NCI-H2029 treated with DMSO at 0.1 percent for 48 hours (cell line): ENCODE results near the gene CAMTA1.
"Not testable (repeated sequence)": the region's sequence is repeated elsewhere in the genome, so short reads cannot be mapped to it uniquely, and the experiment has no call there.

ENCODE experiments used
- DNase-seq: peaks from one replicate; lab custom pipeline; 2025; lab: John Stamatoyannopoulos, UW

The CAMTA1 gene

DNA sequence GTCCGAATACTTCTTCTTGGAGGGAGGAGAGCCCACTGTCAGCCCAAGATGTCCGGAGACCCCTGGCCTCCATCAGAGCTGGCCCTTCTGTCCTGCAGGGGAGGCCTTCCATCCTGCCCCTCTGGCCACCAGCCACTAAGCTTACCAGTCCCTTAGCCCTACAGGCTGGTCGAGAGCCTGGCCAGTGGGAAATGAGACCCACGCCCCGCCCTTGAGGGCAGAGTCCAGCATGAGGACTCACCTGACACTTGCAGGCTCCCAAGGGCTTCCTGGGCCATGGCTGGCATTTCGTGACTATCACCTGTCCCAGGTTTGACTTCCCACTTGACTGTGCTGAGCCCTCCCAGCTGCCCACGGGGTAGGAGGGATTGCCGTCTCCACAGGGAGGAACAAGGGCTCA, 624.0 kb downstream of the CAMTA1 start:
- no peak for DNase-seq

GRCh38 chr1:7410156-7410555, 624.9 kb downstream of the CAMTA1 start:
- DNase-seq: no peak

GRCh38 chr1:7417618-7418017, 632.4 kb downstream of the CAMTA1 start:
- not testable (repeated sequence) for DNase-seq

GRCh38 chr1:7418442-7419080, 633.3 kb downstream of the CAMTA1 start:
- no peak for DNase-seq

DNA sequence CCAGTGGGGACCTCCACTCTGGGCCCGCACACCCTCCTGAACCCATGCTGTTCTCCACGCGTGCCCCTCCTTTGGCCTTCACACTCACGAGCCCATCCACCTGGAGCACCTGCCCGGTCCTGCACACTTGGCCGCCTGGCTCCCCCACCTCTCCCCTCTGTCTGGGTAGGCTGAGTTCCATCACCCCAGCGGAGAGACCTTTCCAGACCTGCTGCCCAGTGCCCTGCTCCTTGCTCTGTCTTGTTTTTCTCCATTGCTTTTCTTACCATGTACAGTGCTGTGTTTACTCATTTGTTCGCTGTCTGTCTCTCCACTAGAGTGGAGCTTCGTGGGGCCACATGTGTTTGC, 634.8 kb downstream of the CAMTA1 start:
- DNase-seq: no peak

DNA sequence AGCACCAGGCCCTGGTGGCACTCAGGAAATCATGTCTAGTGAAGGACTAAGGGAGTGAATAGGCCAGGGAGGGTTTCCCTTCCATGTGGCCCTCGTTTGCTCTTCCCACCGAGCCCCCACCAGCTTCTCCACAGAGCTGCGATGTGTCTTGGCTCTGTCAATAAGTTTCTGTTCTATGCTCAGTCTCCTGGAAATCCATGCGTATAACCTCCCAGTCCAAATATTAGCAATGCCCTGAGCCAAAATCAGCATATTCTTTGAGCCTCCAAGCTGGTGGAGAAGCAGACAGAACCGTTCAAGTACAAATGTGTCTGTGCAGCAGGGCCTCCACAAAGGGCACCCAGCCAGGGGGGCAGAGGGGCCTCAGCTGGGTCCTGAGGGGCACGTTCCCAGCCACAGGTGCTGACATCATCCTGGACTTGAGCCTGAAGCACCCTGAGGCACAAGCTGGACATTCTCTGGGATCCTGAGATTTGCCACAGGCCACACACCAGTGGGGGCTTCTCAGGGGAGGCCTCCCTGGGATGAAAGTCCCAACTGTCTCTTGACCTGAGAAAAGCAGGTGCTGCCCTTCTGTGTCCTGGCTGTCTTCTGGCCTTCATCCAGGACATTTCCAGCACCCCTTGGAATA, 635.3 kb downstream of the CAMTA1 start:
- no peak for DNase-seq

DNA sequence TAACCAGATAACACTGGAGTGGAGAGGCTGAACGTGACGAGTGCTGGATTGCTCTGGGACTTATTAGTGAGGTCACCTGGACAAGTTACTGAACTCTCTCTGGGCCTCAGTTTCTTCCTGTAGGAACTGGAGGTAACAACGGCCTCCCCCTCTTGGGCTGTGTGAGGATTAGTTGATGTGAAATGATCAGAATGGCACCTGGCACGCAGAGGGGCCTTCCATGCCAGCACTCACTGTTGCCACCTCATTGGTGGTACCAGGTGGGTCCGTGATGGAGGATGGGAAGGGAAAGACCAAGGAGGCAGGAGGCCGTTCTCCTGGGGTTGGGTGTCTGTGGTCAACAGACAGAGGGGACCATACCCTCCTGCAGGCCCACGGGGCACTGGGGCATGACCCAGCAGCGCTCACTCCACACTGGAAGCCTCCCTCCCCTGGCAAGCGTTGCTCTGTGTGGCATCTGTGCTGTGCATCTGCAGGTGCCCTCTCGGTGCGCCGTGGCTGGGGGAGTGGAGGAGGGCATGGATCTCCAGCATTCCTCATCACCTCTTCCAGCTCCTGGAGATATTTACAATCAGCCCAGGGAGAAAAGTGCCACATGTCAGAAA, 636.3 kb downstream of the CAMTA1 start:
- DNase-seq: no peak

DNA sequence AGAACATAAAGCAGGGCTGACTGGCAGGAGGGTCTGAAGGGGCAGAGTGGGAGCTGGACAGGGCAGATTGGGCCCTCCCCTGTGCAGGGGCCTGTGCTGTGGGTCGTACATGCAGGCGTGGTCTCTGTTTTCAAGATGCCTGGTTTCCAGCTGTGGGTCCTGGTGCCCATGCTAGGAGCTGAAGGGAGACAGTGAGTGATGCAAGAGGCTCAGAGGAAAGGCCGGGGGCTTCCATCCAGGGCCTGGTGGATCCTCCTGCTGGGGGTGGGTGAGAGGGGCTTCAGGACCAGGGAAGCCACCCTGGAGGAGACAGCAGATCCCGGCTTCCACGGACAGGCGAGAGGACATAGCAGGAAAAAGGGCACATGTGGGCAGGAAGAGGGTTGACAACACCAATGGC, 636.8 kb downstream of the CAMTA1 start:
- no peak for DNase-seq

DNA sequence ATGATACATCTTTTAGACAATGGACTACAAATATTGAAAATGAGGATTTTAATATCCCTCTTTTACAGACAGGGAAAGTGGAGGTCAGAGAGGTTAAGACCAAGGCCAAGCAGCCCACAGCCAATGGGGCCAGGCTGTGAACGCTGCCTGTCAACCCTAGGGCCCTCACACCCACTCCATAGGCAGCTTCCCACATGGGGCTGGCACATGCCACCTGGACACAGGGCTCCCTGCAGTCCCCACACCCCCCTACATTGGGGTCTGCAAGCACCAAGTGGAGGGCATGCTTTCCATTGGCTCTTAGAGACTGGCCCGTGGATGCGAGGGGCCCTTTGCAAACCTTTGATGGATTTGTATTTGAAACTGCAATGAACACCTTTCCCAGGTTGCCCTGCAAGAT, 637.3 kb downstream of the CAMTA1 start:
- DNase-seq: no peak

GRCh38 chr1:7422966-7423365, 637.7 kb downstream of the CAMTA1 start:
- no peak for DNase-seq

GRCh38 chr1:7424352-7424890, 639.2 kb downstream of the CAMTA1 start:
- no peak for DNase-seq

GRCh38 chr1:7425229-7425628, 640.0 kb downstream of the CAMTA1 start:
- no peak for DNase-seq

DNA sequence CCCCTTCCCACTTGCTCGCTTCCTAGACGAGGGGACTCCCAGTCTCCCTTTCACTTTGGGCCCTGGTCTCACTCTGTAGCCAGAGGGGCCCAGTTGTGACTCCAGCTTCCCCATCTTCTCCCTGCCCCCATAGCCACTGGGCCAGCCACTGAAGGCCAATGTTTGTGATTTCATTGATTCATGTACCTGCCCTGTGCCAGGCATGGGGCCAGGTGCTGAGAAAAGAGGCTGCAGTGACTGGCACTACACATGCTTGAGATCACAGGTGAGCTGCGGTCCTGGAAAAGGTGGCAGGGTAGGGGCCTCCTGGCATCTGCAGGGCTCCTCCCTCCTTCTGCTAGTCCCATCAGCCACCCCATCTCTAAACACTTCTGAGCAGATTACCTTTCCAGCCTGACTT, 640.5 kb downstream of the CAMTA1 start:
- no peak for DNase-seq

DNA sequence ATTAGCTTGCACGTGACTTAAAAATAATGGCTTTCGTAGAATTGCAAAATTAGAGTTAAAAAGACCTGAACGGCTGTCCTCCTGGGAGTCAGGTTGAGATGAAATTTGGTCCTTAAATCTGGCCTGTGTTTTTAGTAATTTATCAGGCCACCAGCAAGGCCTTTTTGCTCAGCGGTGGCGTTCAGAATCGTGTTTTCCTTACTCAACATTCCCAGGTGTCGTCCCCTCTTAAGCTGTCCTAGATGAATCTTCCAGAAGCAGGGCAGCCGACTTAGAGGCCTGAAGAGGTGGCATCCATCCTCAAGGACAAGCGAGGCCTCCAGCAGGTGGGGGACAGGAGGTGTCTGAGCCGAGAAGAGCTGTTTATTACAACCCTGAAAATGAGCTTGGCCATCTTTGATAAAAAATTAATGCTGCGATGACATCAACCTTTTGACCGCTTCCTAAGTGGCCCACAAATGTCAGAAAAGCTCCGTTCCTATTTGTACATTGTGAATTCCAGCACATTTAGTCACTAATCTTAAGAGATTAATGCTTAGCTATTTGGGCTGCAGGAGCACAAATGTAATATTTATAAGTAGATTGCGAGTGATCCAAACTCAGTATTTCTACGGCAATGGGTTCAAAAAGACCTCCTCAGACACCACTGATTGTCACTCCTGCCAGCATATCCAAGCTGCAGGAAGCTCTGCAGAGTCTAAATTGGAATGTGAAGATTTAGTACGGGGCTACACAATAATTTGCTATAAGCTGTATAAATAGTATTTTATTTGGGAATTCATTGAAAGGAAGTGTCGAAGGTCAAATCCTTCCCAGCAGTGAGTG, 641.7 kb downstream of the CAMTA1 start:
- no peak for DNase-seq

DNA sequence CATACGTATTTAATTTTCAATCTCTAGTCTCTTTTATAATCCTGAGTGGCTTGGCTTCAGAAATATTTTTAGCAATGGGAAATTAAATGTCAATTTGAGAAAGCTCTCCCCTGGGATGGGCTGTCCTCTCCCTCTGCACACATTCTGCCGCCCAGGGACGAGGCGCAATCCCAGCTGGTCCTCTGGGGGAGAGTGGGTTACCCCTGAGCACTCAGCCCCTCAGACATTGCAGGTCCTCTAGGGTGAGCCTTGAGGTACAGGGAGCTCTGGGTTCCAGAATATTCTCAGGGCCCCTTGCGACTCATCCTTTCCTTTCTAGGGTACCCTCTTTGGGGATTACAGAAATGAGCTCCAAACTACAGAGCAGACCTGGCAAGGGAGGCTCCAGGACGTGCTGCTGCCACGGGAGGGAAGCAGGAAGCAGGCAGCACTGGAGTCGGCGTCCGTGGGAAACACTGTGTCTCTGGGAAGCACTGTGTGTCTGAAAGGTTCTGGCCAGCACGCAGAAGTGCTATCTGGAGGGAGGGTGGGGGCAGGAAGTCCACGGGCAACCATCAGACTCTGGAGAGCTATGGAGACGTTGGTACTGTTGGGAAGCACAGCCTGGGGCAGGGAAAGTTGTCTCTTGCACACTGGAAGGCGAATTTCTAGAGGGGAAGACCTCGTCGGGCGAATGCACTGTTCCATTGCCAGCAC, 642.5 kb downstream of the CAMTA1 start:
- DNase-seq: no peak

- DNase-seq: no peak
Measured at GRCh38 chr1:7429290-7429689, 644.0 kb downstream of the CAMTA1 start.

GRCh38 chr1:7430047-7430608, 644.9 kb downstream of the CAMTA1 start:
- DNase-seq: no peak

DNA sequence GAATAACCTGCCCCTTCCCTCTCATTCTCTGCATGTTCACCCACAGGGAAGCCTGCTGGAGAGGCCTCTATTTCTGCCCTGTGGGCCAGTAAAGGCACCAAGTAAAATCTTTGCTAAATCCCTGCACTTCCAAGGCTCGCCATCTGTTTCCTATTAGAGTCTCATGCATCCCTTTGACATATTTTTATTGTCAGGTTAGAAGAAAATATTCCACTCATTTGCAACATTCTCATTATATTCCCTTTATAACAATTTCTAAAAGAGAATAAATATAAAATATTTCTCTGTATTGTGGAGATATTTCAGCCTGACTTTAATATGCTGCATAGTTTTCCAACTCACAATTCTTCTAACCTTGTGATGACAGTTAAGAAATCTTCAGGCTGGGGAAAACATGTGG, 645.4 kb downstream of the CAMTA1 start:
- no peak for DNase-seq

GRCh38 chr1:7432102-7432899, 647.0 kb downstream of the CAMTA1 start:
- no peak for DNase-seq

GRCh38 chr1:7432900-7433380, 647.7 kb downstream of the CAMTA1 start:
- DNase-seq: no peak

- DNase-seq: no peak
Measured at GRCh38 chr1:7434566-7434965, 649.3 kb downstream of the CAMTA1 start.
